Fibroblast of pulmonary artery (primary cell): ENCODE data around the gene TAF4.

ENCODE experiments used
- DNase-seq: peaks from one replicate; pipeline ENCODE4 v3.0.0-alpha.2; 2010; ENCODE audit warnings: low read depth
- H3K4me3 ChIP-seq: replicated peaks from 2 replicates; pipeline ENCODE4 v1.5.1; 2011; ENCODE audit warnings: low read depth, mild to moderate bottlenecking, control low read depth, low read length, moderate library complexity
- TF ChIP-seq, protein P1 (sequence below): IDR thresholded peaks from 2 replicates; pipeline ENCODE4 v1.5.1; 2011; ENCODE audit warnings: mild to moderate bottlenecking, control low read depth, low read length, inconsistent platforms; ENCODE audit errors: missing control alignments

TAF4 gene

DNA sequence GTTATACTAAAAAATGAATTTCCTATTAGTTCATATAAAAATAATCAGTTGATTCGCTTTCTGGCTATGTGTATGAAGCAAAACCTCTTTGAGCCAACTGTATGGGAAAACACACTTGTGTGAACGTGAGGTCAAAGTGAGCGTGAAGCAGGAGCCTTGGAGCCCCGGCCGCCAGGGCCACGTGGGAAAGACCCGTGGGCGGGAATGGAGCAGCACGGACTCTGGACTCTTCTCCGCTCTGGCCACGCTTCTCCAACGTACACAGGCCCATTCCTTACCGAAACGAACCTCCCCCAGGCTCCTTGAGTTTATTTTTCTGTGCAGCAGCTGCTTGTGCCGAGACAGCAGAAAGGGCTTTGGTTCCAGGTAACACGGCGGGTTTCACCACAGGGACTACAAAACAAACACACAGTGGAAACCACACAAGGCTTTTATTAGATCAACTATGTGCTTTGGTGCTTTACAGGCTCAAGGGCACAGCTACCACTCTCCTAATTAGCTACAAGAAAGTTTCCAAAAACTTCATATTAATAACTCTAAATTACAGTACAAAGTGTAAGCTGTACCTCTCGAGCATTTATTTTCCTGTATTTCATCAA, 62.7 kb downstream of the TAF4 start:
- H3K4me3 ChIP-seq: no peak overlapping the region
- DNase-seq: no peak
- TF ChIP-seq, protein P1, sequence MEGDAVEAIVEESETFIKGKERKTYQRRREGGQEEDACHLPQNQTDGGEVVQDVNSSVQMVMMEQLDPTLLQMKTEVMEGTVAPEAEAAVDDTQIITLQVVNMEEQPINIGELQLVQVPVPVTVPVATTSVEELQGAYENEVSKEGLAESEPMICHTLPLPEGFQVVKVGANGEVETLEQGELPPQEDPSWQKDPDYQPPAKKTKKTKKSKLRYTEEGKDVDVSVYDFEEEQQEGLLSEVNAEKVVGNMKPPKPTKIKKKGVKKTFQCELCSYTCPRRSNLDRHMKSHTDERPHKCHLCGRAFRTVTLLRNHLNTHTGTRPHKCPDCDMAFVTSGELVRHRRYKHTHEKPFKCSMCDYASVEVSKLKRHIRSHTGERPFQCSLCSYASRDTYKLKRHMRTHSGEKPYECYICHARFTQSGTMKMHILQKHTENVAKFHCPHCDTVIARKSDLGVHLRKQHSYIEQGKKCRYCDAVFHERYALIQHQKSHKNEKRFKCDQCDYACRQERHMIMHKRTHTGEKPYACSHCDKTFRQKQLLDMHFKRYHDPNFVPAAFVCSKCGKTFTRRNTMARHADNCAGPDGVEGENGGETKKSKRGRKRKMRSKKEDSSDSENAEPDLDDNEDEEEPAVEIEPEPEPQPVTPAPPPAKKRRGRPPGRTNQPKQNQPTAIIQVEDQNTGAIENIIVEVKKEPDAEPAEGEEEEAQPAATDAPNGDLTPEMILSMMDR: no peak

DNA sequence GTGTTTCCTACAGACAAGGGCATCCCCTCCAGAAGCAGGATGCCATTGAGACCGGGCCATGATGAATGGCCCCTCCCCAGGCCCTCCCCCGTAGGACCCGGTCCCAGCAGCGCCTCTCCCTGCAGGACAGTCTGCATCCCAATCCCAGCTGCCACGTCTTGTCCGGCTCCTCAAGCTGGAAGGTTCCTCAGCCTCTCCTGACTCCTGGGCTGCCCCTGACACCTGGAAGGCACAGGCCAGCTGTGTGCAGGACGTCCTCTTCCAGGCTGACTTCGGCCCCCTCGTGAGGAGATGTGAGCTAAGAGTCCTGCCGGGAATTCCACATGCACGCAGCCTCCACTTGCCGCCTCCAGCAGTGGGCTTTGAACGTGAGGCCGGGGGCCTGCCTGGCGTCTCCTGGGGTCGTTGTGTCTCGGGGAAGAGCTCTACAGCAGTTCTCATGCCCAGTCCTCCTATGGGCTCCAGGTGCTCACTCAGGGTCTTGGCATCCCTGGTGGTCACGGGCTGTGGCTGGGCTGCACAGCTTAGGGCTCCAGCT, 64.4 kb downstream of the TAF4 start:
- no peak overlapping the region for H3K4me3 ChIP-seq
- TF ChIP-seq, protein P1: no peak
- no peak for DNase-seq

DNA sequence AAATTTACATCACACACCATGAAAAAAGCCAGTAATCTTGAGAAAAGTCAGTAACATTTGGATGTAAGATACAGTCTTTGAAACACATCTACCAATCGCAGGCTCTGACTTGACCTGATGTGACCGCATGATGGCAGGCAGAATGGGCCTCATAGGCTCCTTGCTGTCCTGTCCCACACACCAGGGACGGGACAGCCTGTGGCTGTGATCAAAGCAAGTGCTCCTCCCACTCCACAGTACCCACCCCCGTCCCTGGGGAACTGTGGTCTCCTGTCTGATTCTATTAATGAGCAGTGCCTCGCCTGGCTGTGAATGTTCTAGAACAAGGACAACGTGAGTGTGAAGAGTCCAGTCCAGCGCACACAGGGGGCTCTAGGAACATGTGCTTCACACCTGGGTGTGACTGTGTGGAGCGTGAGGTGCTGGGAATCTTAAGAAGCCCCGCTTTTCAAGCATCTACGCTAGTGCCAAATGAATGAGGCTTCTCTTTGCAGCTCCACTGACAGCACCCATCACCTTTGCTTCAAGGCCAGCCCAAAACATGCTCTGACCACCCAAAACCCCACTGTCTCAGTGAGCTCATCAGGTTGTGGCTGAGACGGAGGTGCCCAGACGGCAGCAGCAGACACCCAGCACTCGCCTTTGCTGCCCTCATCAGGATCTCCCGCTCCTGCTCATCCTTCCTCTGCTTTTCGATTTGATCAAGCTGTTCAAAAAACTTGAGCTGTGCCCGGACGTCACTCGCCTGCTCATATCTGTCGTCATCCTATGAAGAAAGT, 67.1 kb downstream of the TAF4 start:
- no peak overlapping the region for H3K4me3 ChIP-seq
- TF ChIP-seq, protein P1: no peak
- DNase-seq: no peak

DNA sequence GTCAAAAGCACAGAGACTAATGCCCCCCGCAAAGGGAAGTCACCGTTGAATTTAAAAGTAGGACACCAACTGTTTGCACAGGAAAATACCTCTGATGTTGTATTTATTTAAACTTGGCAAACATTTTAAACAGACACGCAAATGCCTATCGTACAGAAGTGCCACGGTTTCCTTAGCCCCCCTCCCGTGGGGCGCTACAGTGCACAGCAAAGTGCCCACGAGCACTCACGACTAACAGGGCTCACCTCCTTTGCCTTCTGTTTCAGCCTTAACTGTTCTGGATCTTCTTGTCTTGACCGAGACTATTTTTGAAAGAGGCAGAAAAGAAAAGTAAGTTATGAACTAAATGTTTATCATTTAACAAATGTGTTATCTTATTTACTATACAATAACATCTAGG, 67.8 kb downstream of the TAF4 start:
- no peak overlapping the region for H3K4me3 ChIP-seq
- DNase-seq: no peak
- TF ChIP-seq, protein P1: no peak

DNA sequence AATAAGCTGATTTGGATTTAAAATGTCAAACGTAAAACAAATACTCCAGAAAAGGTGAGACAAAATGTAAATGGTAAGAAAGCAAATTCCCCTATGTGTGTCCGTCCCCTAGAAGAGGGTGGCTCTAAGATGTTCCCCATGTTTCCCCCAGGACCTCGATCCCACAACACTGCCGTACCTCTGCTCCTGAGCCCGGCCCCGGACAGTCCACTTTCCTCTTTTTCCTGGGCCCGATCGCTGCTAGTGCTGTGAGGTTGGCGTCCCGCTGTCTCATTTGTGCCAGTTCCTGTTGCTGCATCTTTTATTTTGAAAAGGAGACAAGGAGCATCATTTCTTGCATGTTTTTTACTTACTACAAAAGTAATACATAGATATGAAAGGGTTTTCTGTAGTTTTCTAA, 68.3 kb downstream of the TAF4 start:
- TF ChIP-seq, protein P1: no peak
- no peak overlapping the region for H3K4me3 ChIP-seq
- no peak for DNase-seq

DNA sequence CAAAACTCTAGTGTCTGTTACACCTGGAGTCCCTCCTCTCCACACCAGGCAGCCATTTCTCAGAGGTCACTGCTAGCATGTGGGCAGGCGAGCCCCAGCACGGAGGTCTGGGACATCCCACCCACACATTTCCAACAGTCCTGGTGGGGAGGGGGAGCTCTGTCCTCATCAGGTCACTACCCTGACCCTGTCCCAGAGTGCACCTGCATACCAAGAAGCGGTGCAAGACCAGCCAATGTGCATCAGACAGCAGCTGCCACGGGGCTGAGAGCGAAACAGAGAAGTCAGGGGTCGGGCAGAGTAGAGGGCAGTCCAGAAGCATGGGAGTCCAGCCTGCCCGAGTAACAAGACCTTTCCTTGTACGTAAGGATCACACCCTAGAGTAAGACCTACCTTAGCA, 71.1 kb downstream of the TAF4 start:
- TF ChIP-seq, protein P1: no peak
- no peak for DNase-seq
- H3K4me3 ChIP-seq: no peak overlapping the region

DNA sequence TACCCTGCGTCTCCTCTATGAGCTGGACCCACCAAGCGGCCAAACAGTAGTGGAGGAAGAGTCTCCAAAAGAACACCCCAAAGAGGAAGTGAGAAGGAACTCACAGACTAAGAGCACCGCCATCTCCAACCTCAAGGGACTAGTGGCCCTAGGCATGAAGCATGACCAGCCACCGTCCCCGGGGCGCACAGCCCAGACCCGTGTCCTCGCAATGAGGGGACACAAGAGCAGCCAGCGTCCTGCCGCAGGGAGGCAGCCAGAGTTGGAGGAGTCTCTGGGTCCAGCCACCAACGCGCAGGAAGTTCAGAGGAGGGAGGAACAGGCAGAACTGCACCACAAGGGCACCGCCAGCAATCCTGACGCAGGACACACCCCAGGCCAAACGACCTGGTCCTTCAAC, 72.6 kb downstream of the TAF4 start:
- no peak overlapping the region for H3K4me3 ChIP-seq
- TF ChIP-seq, protein P1: no peak
- DNase-seq: no peak
